HL-60/S4 treated with retinoic acid at 250 ng/mL for 4 days and 3 days (cell line): ENCODE data around the gene MTCL1.

ENCODE experiments used
- in situ Hi-C: fragments of 300-500 bp; cut with MboI; formaldehyde crosslinking; loops from 2 replicates; pipeline ENCODE4 v1.7.0; 2022; ENCODE audit warnings: low sequenced_read_pairs

Gene MTCL1

GRCh38 chr18:8788503-8789429, 83.4 kb downstream of the MTCL1 start:
- in situ Hi-C loops, result no loop called here

DNA sequence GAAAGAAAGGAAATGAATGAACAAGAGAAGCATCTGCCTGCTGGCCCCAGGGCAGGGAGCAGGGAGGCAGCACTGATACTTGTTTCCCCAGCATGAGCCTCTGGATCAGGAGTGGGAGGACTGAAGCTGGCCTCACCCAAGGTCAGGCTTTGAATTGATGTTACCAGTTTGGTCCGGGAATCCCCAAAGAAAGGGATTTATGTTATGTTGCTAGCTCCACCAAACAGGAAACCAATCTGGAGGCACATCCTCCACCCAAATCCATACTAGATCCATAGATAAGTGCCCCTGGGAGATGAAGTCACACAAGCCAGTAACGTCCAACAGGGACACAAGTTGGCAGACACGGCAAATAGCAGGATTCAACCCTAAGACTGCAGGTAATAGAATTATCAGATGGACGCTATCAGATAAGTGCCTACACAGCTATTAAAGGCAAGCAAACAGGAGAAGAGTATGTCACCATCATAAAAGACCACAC, 85.9 kb downstream of the MTCL1 start:
- in situ Hi-C loops, result no loop called here

GRCh38 chr18:8792688-8793316, 87.4 kb downstream of the MTCL1 start:
- in situ Hi-C loops, result no loop called here

DNA sequence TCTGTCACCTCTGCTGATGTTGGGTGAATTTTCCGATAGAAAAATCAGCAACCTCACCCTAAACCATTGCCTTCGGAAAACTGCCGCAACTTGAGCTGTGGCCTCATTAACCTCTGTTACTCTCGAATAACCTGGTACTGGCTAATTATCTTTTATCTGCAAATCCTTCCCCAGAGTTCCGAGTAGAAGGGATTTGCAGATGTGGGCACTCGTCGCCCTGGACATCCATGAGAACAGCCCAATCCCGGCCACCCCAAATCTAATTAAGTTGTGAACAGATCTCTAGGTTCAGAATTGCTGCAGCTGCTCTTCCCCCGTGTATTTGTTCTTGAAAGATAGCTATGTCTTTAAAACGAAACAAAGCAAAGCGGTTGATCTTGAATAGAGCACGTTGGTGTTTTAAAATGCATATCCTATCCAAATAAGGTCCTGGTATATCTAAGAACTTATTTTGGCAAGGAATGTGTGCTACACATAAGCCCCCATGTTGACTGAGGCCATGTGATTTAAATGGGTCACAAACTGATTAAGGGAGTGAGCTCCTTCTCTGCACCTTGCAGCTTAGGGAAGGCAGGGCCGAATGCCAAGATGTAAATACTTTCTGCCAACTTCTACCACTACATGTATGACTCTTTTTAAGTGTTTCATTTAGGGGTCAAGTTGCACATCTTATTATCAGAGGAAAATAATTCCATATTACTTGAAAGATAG, 88.2 kb downstream of the MTCL1 start:
- in situ Hi-C loops, result no loop called here

DNA sequence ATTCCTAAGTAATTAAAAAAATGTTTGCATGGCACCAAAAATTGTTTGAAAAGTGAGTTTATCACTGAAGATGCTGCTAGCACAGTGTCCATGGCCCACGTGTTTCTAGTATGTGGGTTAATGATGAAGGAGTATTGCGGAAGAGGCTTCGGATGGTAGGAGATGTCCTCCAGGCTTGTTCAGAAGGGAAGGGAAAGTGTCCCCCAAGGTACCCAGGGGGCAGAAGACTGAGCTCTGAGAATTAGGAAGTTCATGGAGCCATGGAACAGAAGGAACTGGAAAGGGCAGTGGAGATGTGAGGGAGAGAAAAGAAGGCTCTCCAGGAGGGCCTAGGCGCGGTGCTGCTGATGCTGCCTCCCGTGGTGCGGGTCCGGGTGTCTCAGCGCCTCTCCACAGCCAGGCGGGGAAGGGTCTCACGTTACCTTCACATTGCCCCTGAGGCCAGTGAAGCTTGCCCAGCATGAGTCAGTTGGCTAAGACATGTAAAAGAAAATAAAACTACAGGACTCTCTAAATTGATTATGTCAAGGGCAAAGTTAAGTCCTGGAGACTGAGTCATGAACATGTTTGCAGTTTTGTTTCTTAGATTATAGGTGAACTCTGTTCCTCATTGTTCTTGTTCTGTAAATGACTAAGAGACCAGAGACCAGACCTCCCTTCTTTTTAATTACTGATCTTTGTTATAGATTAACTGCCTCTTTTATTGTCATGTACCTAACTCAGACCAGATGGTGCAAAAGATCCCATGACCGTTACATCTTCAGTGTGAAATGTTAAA, 89.0 kb downstream of the MTCL1 start:
- in situ Hi-C loops, result no loop called here

DNA sequence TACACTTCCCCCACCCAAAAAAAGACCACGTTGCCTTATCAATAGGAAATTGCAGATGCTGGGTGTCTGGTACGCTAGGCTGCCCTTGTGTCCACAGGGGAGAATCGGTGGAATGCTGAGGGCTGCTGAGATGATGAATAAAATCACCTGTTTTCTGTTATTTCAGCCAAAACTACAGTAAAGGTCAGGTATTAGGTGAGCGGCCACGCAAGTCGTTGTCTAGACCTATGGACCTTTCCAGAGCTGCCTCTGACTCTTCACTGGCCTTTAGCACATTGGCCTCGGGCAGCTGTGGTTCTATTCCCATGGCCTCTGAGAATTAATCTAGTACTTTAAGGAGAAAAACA, 89.6 kb downstream of the MTCL1 start:
- in situ Hi-C loops, result no loop called here

DNA sequence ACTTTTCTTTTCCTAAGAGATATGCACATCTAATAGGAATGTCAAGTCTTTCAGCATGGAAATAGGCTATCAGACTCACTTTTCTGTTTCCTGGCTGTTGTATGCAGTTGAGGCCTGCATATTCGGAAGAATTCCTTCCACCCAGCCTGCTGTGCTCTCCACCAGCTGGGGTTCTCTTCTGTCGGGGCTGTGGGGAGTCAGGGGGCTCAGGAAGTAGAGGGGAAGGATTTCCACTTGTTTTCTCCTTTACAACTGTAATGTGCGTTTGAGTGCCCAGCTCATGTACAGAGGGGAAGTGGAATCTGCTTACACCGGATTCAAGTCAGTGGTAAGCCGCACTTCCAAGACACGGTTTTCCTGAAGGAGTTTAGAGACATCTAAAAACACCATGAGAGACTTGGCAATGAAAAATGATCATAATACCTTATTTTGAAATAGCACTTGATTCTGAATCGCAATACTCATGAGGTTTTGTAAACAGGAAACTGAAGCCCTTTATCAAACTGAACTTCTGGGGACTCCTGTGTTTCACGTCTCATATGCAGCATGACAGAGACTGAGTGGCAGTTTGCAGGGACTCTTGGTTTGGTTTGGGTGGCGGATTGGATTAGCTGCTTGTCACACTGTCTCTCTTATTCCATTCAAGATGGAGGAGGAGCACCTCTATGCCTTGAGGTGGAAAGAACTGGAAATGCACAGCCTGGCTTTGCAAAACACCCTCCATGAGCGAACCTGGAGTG, 90.4 kb downstream of the MTCL1 start:
- in situ Hi-C loops, result no loop called here

GRCh38 chr18:8797206-8797605, 91.8 kb downstream of the MTCL1 start:
- in situ Hi-C loops, result no loop called here

DNA sequence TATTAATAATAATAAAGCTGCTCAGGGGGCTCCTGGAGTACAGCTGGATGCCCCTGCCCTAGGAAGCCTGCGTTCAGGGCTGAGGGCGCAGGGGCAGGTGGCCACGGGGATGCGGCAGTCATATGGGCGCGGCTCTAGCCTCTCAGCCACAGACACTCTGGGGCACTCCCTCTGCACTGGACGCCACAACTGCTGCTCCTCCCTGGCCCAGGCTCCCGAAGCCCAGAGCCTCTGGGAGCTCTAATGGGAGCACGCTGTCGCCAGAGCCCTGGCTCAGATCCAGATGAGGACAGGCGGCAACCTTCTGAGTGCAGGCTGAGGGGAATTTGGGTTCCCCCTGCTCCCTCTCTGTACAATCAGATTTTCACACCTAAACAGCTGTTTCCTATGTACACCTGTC, 93.6 kb downstream of the MTCL1 start:
- in situ Hi-C loops, result no loop called here

- in situ Hi-C loops, result no loop called here
Measured at GRCh38 chr18:8799596-8800441, 94.5 kb downstream of the MTCL1 start.

DNA sequence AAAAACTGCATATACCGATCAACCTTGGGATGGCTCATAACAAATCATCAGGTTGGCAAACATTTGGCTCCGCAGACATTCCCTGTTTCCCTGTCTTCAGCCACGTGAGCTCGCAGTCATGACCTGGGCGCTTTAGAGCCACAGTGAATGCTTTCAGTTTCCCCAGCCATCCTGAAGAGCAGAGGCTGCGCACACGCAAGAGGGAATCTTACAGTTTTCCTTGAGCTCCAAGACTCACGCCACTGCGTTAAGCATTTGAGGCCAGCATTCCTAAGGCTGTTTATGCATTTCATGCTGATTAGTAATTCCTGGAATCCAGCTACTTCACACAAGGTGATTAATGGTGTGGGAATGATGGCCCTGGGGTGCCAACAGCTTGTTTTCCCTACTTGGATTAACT, 95.1 kb downstream of the MTCL1 start:
- in situ Hi-C loops, result no loop called here

- in situ Hi-C loops, result no loop called here
Measured at GRCh38 chr18:8800876-8801262, 95.5 kb downstream of the MTCL1 start.

GRCh38 chr18:8801263-8801901, 96.0 kb downstream of the MTCL1 start:
- in situ Hi-C loops, result no loop called here

- in situ Hi-C loops, result no loop called here
Measured at GRCh38 chr18:8802017-8802672, 96.8 kb downstream of the MTCL1 start.

- in situ Hi-C loops, result no loop called here
Measured at GRCh38 chr18:8803063-8803795, 97.9 kb downstream of the MTCL1 start.

DNA sequence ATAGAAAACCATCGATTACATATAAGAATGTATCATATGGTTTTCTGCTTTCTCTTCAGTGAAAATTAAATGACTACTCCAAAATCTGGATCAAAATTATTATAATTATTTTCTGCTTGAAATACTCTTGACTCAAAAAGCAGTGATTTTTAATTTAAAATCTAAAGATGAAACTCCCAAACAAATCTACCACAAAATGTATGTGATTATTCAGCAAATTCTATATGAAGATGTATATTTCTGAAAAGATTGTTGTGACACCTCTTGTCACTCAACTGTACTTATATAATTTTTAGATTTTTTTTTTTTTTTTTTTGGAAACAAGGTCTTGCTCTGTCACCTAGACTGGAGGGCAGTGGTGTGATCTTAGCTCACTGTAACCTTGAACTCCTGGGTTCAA, 98.6 kb downstream of the MTCL1 start:
- in situ Hi-C loops, result no loop called here

DNA sequence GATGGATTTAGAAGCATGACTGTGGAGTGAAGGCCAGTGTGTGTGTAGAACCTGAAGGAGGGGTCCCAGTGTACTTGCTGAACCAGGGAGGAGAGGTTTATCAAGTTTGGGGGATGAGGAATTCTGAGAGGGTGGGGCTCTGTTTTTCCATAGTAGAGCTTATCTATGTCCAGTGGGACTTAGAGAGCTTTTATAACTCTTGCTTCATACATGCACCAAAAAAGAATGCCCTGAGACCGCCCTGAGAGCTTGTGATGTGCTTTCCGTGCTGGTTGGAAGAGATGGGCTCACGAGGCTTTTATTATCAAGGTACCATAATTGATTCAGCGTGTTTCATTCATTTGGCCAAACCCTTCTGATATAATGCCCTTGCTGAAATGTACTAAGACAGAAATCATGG, 100.2 kb downstream of the MTCL1 start:
- in situ Hi-C loops, result no loop called here
